NCI-H526 treated with DMSO at 0.1 percent for 48 hours (cell line): Measurements from ENCODE around the gene PCSK2.

Source experiments
- DNase-seq: peaks from one replicate; lab custom pipeline; 2025; lab: John Stamatoyannopoulos, UW

PCSK2 gene

DNA sequence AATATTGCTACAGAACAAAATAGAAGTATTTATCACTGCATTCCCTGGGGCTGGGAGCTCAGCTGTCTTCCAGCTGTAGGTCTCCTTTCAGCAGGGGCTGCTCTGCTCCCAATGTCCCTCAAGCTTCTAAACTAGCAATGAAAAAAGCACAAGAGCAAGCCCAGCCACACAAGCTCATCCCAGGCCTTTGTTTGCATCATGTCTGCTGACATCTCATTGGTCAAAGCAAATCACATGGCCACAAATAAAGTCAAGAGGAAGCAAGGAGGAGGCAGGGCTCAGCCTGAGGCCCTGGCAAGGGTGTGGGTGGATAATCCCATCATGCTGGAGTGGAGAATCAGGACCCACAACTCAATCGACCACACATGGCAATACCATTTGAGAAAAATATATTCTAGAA is 306.6 kb downstream of the PCSK2 start:
- no peak for DNase-seq

DNA sequence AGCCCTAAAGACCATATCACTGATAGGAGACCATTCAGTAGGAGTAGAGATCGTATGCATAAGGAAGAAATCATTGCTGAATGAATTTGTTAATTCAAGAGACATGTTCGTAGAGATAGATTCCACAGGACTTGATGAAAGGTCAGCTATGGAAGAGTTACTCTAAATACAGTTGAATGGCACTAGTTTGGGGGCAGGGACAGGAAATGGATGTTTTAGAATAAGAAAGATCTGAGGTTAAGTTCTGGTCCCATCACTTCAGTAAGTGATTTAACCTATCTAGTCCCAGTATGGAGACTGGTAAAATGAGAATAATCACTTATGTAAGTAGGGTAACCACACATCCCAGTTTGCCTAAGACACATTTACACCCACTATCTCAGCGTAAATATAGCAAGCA is 307.2 kb downstream of the PCSK2 start:
- no peak for DNase-seq
